Bronchial epithelial cell (primary cell): ENCODE results near the gene KRTAP1-5. TPM values are rescaled to one million over a fixed set of nuclear protein-coding genes. Genes with fewer than 3 reads are reported as not detected.

ENCODE experiments used
- DNase-seq: peaks from one replicate; pipeline ENCODE4 v3.0.0-alpha.2; 2010; ENCODE audit warnings: low read depth
- FAIRE-seq: peaks from 2 replicates; lab custom pipeline; 2011; peaks lifted over from hg19 to GRCh38; lab: Jason Lieb, UNC
- H3K27me3 ChIP-seq: 2 replicates; pipeline ENCODE4 v1.5.1; 2011; ENCODE audit warnings: low read length; ENCODE audit not compliant: control insufficient read depth, insufficient read depth
- H3K36me3 ChIP-seq: 2 replicates; pipeline ENCODE4 v1.5.1; 2011; ENCODE audit warnings: low read length; ENCODE audit not compliant: control insufficient read depth, insufficient read depth
- H3K4me3 ChIP-seq: 2 replicates; pipeline ENCODE4 v1.5.1; 2011; ENCODE audit warnings: mild to moderate bottlenecking, low read depth, low read length, control low read depth
- total RNA-seq: library from RNA; depleted of rRNA; stranded (reverse); fragments of >200 nt; gene quantifications from 2 replicates; pipeline ENCODE4 v1.2.1, GENCODE V29; 2014
- TF ChIP-seq, protein P1 (sequence below): IDR thresholded peaks from 2 replicates; pipeline ENCODE4 v1.5.1; 2011; ENCODE audit warnings: mild to moderate bottlenecking, moderate library complexity, low read length, control low read depth, inconsistent platforms; ENCODE audit not compliant: insufficient read depth, severe bottlenecking

Gene KRTAP1-5
- total RNA-seq, 1 donor from 2014 or later = not detected

DNA sequence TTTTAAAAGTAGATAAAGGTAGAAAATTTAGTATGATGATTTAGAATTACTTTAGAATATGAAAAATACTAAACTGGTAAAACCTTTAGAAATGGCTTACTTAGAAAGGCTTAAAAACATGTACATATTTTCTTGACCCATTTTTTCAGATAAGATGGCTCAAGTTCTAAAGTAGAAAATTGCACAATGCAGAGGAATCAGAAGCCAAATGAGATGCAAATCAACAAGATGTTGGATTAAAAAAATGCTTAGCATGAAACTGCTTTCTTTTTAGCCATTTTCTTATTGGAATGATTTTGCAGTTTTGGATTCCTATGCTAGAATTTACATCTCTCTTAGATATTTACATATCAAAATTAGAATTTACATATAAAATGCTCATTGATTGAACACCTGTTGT, 16.6 kb downstream of the KRTAP1-5 start:
- Histone ChIP-seq H3K27me3 (no peaks in the 10 kb centered on the region), H3K4me3 (no peak overlapping the region), H3K36me3 (no peaks in the 10 kb centered on the region)
- TF ChIP-seq, protein P1, sequence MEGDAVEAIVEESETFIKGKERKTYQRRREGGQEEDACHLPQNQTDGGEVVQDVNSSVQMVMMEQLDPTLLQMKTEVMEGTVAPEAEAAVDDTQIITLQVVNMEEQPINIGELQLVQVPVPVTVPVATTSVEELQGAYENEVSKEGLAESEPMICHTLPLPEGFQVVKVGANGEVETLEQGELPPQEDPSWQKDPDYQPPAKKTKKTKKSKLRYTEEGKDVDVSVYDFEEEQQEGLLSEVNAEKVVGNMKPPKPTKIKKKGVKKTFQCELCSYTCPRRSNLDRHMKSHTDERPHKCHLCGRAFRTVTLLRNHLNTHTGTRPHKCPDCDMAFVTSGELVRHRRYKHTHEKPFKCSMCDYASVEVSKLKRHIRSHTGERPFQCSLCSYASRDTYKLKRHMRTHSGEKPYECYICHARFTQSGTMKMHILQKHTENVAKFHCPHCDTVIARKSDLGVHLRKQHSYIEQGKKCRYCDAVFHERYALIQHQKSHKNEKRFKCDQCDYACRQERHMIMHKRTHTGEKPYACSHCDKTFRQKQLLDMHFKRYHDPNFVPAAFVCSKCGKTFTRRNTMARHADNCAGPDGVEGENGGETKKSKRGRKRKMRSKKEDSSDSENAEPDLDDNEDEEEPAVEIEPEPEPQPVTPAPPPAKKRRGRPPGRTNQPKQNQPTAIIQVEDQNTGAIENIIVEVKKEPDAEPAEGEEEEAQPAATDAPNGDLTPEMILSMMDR = no peak
- no peak for FAIRE-seq
- DNase-seq = no peak

DNA sequence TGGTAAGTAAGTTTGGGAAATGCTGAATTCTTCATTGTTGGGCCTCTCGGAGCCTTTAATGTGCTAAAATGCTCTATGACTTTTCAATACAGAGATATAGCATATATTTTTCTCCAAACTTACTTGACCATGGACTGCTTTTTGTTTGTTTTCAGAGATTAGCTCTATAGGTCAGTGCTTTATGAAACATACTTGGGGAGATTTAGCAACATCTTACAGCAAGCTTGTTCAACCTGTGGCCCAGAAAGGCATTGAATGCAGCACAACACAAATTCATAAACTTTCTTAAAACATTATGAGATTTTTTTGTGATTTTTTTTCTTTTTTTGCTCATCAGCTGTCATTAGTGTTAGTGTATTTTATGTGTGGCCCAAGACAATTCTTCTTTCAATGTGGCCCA, 17.1 kb downstream of the KRTAP1-5 start:
- Histone ChIP-seq H3K36me3 (no peaks in the 10 kb centered on the region), H3K4me3 (no peak overlapping the region), H3K27me3 (no peaks in the 10 kb centered on the region)
- DNase-seq = no peak
- TF ChIP-seq, protein P1 = no peak
- FAIRE-seq = no peak

DNA sequence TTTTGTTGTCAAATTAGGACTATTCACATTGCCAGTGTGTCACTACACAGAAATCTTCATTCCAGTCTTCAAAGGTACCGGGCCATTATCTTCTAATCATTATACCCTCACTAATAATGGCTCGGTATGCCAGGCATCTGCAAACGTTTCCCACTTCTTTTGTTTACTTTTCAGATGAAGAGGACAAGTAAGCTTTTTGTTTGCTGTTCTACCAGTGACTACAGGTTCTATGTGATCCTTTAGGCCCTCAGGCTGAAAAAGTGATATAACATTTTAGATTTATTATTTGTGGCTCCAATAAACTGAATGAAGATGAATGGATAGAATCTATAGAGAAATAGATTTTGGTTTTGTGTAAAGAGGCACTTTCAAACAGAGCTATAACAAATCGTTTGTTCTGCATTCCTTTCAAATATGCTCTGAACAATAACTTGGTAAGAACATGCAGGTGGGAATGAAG, 17.7 kb downstream of the KRTAP1-5 start:
- no peaks in the 10 kb centered on the region for H3K36me3 ChIP-seq
- no peaks in the 10 kb centered on the region for H3K27me3 ChIP-seq
- no peak overlapping the region for H3K4me3 ChIP-seq
- FAIRE-seq = no peak
- peak; percentile 45 for DNase-seq
- TF ChIP-seq, protein P1 = no peak

DNA sequence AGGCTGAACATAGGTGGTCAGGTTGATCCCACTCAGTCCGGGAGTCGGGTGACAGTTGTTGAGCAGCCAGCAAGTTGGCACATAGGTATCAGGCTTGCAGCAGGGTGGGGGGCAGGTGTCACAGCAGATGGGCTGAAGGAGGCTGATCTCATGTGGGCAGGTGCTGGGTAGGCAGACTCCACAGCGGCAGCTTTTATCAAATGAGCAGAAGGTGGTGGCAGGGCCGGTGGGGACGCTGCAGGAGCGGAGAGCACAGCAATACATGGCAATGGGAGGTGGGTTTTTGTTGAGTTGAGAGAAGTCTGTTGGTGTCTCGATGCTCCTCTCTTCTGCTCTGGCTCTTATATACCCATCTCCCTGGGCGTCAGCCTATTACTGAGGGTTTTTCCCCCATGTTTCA, 18.2 kb downstream of the KRTAP1-5 start, which contains the start of gene KRTAP3-1:
Gene KRTAP3-1, minus strand, starts transcription at position 318 of the 400 bp plus-strand sequence. Its CDS starts 54 bp downstream, at position 264.
- TF ChIP-seq, protein P1 = no peak
- FAIRE-seq (no peak), DNase-seq (no peak)
- H3K4me3 ChIP-seq = no peak within 1 kb of the TSS
- no peaks in the 10 kb centered on the region for H3K36me3 ChIP-seq
- H3K27me3 ChIP-seq = no peaks in the 10 kb centered on the region

DNA sequence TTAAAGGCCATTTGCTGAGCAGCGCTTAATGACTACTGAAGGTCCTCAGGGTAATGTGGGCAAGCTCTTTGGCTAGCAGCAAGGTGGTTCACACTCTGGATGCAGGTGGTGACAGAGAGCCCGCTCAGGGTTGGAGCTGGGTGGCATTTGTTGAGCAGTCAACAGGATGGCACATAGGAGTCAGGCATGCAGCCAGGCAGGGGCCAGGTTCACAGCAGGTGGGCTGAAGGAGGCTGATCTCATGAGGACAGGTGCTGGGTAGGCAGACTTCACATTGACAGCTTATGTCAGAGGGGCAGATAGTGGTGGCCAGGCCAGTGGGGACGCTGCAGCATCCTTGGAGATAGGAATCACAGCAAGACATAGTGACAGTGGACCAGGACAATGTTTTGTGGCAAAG, 22.6 kb downstream of the KRTAP1-5 start:
- H3K27me3 ChIP-seq = no peaks in the 10 kb centered on the region
- no peak overlapping the region for H3K4me3 ChIP-seq
- DNase-seq = no peak
- H3K36me3 ChIP-seq = no peaks in the 10 kb centered on the region
- TF ChIP-seq, protein P1 = no peak
- no peak for FAIRE-seq

DNA sequence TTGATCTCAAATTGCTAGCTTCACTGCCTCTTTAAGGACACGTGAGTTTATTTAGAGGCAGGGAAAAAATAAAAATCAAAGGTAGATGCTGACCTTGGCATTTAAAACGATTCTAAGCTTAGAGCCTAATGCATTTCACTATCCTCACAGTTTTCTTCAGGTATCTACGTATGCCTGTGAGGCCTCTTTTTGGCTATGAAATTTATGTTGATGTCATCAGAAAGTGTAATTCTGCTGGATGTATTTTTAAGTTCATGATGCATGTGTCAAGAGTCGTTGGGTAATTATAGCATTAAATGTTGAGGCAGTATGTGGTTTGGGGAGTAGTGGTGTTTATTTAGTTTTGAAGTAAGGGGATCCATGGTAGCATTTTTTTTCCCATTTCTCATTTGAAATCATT, 23.1 kb downstream of the KRTAP1-5 start:
- TF ChIP-seq, protein P1 = no peak
- Histone ChIP-seq H3K27me3 (no peaks in the 10 kb centered on the region), H3K36me3 (no peaks in the 10 kb centered on the region), H3K4me3 (no peak overlapping the region)
- DNase-seq (no peak), FAIRE-seq (no peak)
